Fibroblast of pulmonary artery (primary cell): ENCODE results near the gene ARHGAP20.

Experiments
- DNase-seq: peaks from one replicate; pipeline ENCODE4 v3.0.0-alpha.2; 2010; ENCODE audit warnings: low read depth
- H3K4me3 ChIP-seq: replicated peaks from 2 replicates; pipeline ENCODE4 v1.5.1; 2011; ENCODE audit warnings: low read depth, mild to moderate bottlenecking, control low read depth, low read length, moderate library complexity
- CTCF ChIP-seq: IDR thresholded peaks from 2 replicates; pipeline ENCODE4 v1.5.1; 2011; ENCODE audit warnings: mild to moderate bottlenecking, control low read depth, low read length, inconsistent platforms; ENCODE audit errors: missing control alignments

Gene ARHGAP20

DNA sequence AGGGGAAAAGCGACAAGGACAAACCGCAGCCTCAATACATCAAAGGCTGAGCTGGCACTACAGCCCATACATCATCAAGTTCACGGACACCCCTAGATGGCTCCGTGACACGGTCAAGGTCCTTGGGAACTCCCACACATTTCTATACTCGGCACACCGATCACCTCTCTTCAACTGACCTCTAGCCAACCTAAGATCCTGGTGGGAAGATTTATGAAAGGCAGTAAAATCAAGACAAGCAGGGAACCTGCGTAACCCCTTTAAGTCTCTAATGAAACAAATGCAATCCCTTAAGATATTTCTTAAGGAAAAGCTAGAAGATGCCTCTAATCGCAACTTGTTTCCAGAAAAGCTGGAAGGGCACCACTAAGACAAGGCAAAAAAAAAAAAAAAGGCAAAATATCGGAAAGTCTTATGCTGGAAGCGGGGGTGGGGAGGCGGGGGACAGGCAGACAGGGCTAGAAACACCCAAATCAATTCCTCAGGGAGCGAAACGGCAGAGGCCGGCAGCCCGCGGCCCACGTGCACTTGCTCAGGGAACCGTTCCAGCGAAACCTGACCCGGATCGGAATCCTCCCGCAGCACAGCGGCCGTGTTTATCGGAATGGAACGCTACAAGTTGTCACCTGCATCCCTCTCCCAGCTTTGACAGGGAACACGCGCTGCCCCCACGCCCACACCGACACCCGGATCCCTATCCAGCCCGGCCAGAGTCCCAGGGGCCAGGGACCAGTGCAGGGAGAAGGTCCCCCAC lies 1.4 kb downstream of the ARHGAP20 start:
- TF ChIP-seq CTCF, result no peak
- peak; percentile 31 for DNase-seq
- H3K4me3 ChIP-seq, result peak overlapping the region; percentile 65

DNA sequence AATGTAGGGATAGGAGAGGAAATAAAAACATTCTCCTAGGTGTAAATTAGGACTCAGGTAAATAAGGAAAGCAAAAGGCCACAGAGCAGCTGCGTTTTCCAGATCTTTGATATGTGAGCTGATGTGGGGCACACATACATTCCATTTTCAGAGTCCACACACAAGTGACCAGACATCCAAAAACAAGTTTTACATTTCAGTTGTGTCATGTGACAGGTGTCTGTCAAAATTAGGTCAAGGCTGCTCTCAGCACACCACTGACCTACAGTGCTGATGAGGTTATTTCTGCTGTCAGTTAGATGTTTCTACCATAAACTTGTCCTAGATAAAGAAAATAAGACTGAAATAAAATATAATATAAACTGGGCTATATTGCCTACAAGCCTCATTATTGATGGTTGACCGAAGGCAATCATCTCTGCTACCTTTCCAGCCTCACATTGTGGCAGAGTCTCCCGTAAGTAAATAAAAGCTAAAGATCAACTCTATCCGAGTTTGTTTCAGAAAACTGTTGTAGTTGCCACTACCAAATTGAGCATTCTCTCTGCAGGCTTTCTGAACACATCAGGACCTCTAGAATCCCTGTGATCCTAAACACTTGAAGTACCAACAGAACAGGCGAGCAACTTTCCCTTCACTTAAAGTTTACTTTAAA lies 7.9 kb downstream of the ARHGAP20 start:
- TF ChIP-seq CTCF, result no peak
- no peak overlapping the region for H3K4me3 ChIP-seq
- no peak for DNase-seq

- DNase-seq, result no peak
- no peak for TF ChIP-seq CTCF
- no peak overlapping the region for H3K4me3 ChIP-seq
Measured at GRCh38 chr11:110691926-110692325, 20.3 kb downstream of the ARHGAP20 start.

GRCh38 chr11:110689306-110689705 lies 22.9 kb downstream of the ARHGAP20 start:
- no peak overlapping the region for H3K4me3 ChIP-seq
- no peak for TF ChIP-seq CTCF
- no peak for DNase-seq

- peak; percentile 24 for DNase-seq
- no peak overlapping the region for H3K4me3 ChIP-seq
- no peak for TF ChIP-seq CTCF
Measured at GRCh38 chr11:110679323-110679975, 32.8 kb downstream of the ARHGAP20 start.

DNA sequence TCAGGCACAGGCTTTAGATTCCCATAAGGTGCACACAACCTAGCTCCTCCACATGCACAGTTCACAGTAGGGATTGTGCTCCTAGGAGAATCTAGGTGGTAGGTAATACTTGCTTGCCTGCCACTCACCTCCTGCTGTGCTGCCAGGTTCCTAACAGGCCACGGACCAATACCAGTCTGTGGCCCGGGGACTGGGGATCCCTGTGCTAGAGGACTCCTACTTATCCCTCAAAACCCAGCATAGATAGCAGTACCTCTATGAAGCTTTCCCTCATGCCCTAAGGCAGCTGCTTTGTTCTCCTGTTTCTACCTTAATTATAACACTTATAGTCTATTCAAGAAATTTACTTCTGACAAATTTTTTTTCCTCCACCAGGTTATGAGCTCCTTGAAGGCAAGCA lies 36.7 kb downstream of the ARHGAP20 start:
- TF ChIP-seq CTCF, result no peak
- H3K4me3 ChIP-seq, result no peak overlapping the region
- DNase-seq, result no peak
